Measurements from ENCODE around the gene MEPCE.

DNA sequence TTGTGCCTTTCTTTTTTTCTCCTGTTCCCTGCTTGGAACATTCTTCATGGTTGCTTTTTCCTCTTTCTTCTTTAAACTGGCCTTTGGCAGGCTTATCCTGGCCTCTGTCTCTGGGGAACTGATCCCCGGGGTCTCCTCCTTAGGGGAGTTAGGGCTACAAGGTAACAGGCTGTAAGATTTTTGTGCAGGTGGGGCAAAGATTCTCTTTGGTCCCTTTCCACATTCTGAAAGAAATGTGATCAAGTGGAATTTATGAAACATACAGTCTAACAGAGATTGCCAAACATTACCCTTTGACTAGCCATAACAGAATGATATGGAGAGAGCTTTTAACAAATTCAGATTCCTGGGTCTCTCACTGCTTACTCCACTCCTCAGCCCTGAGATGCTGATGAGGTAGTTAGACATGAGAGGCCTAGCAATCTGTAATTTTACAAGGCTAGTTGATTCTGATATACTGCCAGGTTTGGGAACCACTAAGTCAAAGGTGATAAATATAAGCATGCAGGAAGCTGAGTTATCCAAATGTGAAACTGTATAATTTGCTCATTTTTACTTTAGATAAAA, 9.9 kb upstream of the MEPCE start:
- TF ChIP-seq, protein P1, sequence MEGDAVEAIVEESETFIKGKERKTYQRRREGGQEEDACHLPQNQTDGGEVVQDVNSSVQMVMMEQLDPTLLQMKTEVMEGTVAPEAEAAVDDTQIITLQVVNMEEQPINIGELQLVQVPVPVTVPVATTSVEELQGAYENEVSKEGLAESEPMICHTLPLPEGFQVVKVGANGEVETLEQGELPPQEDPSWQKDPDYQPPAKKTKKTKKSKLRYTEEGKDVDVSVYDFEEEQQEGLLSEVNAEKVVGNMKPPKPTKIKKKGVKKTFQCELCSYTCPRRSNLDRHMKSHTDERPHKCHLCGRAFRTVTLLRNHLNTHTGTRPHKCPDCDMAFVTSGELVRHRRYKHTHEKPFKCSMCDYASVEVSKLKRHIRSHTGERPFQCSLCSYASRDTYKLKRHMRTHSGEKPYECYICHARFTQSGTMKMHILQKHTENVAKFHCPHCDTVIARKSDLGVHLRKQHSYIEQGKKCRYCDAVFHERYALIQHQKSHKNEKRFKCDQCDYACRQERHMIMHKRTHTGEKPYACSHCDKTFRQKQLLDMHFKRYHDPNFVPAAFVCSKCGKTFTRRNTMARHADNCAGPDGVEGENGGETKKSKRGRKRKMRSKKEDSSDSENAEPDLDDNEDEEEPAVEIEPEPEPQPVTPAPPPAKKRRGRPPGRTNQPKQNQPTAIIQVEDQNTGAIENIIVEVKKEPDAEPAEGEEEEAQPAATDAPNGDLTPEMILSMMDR (conservative IDR thresholded peaks at IDR 0.05 in 1 of 2, IDR thresholded peaks at IDR 0.05 in 1 of 2; ENCODE audit: low read depth in 1 of 2, low read length in 2 of 2), result no peak
- TF ChIP-seq EZH2 (IDR thresholded peaks at IDR 0.05; ENCODE audit: low read length, missing control alignments), result no peak

Data from fibroblast of lung (primary cell).